Testis (tissue), 2 donors: Measurements from ENCODE around the gene DIAPH2.

Experiments
- POLR2A ChIP-seq: fragments of 450-650 bp; IDR thresholded peaks from one replicate; pipeline ENCODE4 v1.6.1; 2017; ENCODE audit warnings: antibody characterized with exemption, mild to moderate bottlenecking, moderate library complexity
- TF ChIP-seq, protein P1 (sequence below), 3 experiments: fragments of 450-650 bp in 2 of 3; fragments of 200-600 bp in 1 of 3; sonication (generic) in 1 of 3; IDR thresholded peaks; one replicate each; pipeline ENCODE4 v1.5.1; 2016 to 2019; ENCODE audit warnings: antibody characterized with exemption in 3 of 3, mild to moderate bottlenecking in 2 of 3, moderate library complexity in 1 of 3

DNA sequence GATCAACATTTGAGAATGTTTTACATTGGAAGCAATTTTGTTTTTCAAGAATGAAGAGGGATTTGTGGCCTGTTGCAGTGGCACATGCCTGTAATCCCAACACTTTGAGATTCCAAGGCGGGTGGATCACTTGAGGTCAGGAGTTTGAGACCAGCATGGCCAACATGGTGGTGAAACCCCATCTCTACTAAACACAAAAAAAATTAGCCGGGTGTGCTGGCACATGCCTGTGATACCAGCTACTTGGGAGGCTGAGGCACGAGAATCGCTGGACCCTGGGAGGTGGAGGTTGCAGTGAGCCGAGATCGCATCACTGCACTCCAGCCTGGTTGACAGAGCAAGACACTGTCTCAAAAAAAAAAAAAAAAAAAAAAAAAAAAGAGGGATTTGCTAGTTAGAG lies 326.9 kb downstream of the DIAPH2 start:
- TF ChIP-seq, protein P1, sequence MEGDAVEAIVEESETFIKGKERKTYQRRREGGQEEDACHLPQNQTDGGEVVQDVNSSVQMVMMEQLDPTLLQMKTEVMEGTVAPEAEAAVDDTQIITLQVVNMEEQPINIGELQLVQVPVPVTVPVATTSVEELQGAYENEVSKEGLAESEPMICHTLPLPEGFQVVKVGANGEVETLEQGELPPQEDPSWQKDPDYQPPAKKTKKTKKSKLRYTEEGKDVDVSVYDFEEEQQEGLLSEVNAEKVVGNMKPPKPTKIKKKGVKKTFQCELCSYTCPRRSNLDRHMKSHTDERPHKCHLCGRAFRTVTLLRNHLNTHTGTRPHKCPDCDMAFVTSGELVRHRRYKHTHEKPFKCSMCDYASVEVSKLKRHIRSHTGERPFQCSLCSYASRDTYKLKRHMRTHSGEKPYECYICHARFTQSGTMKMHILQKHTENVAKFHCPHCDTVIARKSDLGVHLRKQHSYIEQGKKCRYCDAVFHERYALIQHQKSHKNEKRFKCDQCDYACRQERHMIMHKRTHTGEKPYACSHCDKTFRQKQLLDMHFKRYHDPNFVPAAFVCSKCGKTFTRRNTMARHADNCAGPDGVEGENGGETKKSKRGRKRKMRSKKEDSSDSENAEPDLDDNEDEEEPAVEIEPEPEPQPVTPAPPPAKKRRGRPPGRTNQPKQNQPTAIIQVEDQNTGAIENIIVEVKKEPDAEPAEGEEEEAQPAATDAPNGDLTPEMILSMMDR (IDR thresholded peaks at IDR 0.05), result no peak
- TF ChIP-seq POLR2A, result no peak
